GM12878 (cell line): Measurements from ENCODE around the gene ZNF691.

ENCODE experiments used
- ESRRA ChIP-seq: IDR thresholded peaks from 2 replicates; pipeline ENCODE4 v1.6.1; 2012; ENCODE audit warnings: mild to moderate bottlenecking, low read length, improper control_type of control experiment
- KDM1A ChIP-seq: fragments of 200-600 bp; sonication (generic); IDR thresholded peaks from 2 replicates; pipeline ENCODE4 v1.6.1; 2016; ENCODE audit warnings: borderline replicate concordance
- NFYB ChIP-seq: IDR thresholded peaks from 2 replicates; pipeline ENCODE4 v1.6.1; 2011; ENCODE audit warnings: low read depth, mild to moderate bottlenecking, low read length, improper control_type of control experiment, moderate library complexity; ENCODE audit not compliant: insufficient read depth
- SMC3 ChIP-seq: IDR thresholded peaks from 2 replicates; pipeline ENCODE4 v1.6.1; 2011; ENCODE audit warnings: low read length, improper control_type of control experiment, borderline replicate concordance
- ZNF24 ChIP-seq: fragments of 450-650 bp; IDR thresholded peaks from 2 replicates; pipeline ENCODE4 v1.6.1; 2017; ENCODE audit warnings: antibody characterized with exemption, mild to moderate bottlenecking

DNA sequence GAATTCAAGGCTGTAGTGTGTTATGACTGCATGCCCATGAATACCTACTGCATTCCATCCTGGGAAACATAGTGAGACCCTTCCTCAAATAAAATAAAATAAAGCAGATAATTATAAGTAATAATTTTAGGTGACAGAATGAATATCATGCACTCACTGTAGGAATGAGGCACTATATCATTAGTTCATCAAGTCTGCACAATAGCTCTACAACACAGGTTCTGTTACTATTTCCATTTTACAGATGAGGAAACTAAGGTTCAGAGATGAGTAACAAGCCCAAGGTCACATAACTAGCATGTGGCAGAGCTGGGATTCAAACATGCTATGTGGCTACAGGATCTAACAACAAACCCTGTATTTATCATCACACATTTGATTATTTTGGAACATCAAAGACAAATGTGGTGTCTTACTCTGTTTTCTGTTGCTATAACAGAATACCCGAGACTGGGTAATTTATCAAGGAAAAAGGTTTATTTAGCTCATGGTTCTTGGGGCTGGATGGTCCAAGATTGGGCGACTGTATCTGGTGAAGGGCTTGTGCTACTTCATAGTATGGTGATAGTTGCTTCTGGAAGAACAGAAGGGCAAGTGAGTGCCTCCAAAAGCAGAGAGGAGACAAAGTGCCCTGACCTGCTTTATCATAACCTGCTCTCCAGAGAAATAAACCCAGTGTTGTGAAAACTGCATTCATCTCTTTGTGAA lies 4.8 kb upstream of the ZNF691 start:
- TF ChIP-seq KDM1A (no peak), ESRRA (no peak), ZNF24 (no peak), SMC3 (no peak), NFYB (no peak)
